Ramos (cell line): ENCODE measurements around the gene CBX6.

Source experiments
- in situ Hi-C: fragments of 300-500 bp; cut with MboI; formaldehyde crosslinking; loops from one replicate; pipeline ENCODE4 v1.14.3; 2022; ENCODE audit warnings: low sequenced_read_pairs; ENCODE audit not compliant: unreplicated experiment

CBX6 gene

GRCh38 chr22:38874529-38875222 lies 2.7 kb upstream of the CBX6 start:
- in situ Hi-C loops, result loop anchor here (10.0 kb wide), 2 partner anchors 250 to 280 kb away; partner anchors contain the start of gene CBX7

- in situ Hi-C loops, result loop anchor here (10.0 kb wide), 2 partner anchors 251 to 281 kb away; partner anchors contain the start of gene CBX7
These were observed 1.7 kb upstream of the CBX6 start for GRCh38 chr22:38873469-38874411.

GRCh38 chr22:38872831-38873248 lies 824 bp upstream of the CBX6 start:
- in situ Hi-C loops, result loop anchor here (10.0 kb wide), 2 partner anchors 252 to 282 kb away; partner anchors contain the start of gene CBX7

- in situ Hi-C loops, result loop anchor here (10.0 kb wide), 2 partner anchors 253 to 283 kb away; partner anchors contain the start of gene CBX7
These were observed 450 bp downstream of the CBX6 start for GRCh38 chr22:38871360-38872171.

GRCh38 chr22:38870791-38871359 lies 1.1 kb downstream of the CBX6 start:
- in situ Hi-C loops, result loop anchor here (10.0 kb wide), 2 partner anchors 254 to 284 kb away; partner anchors contain the start of gene CBX7

- in situ Hi-C loops, result loop anchor here (10.0 kb wide), 2 partner anchors 254 to 284 kb away; partner anchors contain the start of gene CBX7
These were observed 1.7 kb downstream of the CBX6 start for GRCh38 chr22:38870312-38870741.

- in situ Hi-C loops, result loop anchor here (10.0 kb wide), 2 partner anchors 255 to 285 kb away; partner anchors contain the start of gene CBX7
These were observed 2.4 kb downstream of the CBX6 start for GRCh38 chr22:38869663-38870062.

- in situ Hi-C loops, result no loop called here
These were observed 3.1 kb downstream of the CBX6 start for GRCh38 chr22:38868886-38869381.

- in situ Hi-C loops, result no loop called here
These were observed 3.7 kb downstream of the CBX6 start for GRCh38 chr22:38868286-38868721.

GRCh38 chr22:38867471-38868285 lies 4.3 kb downstream of the CBX6 start:
- in situ Hi-C loops, result no loop called here

GRCh38 chr22:38867124-38867455 lies 4.9 kb downstream of the CBX6 start:
- in situ Hi-C loops, result no loop called here

GRCh38 chr22:38866399-38867123 lies 5.5 kb downstream of the CBX6 start:
- in situ Hi-C loops, result no loop called here

GRCh38 chr22:38866024-38866398 lies 6.0 kb downstream of the CBX6 start:
- in situ Hi-C loops, result no loop called here

GRCh38 chr22:38865201-38866023 lies 6.6 kb downstream of the CBX6 start:
- in situ Hi-C loops, result no loop called here

- in situ Hi-C loops, result no loop called here
These were observed 7.4 kb downstream of the CBX6 start for GRCh38 chr22:38864361-38865191.

- in situ Hi-C loops, result no loop called here
These were observed 8.4 kb downstream of the CBX6 start for GRCh38 chr22:38863531-38864131.
